ENCODE results near the gene TOX3. TPM values are rescaled to one million over a fixed set of nuclear protein-coding genes. Genes with fewer than 3 reads are reported as not detected.

Gene TOX3
- total and polyA plus RNA-seq, 2 of the 8 experiments (the other 6 are each of a cell fraction or from before 2014, with no cell fraction given) = 16.7 to 31.2 TPM

- H3K18ac ChIP-seq (ENCODE audit: extremely low read depth, low read length) = no peak overlapping the region
- no peak overlapping the region for H4K91ac ChIP-seq (replicated peaks; ENCODE audit: insufficient read length, low read length)
- H2BK20ac ChIP-seq (ENCODE audit: low read length) = no peak overlapping the region
- POLR2A ChIA-PET (ENCODE audit: partially characterized antibody) = no interaction called here
- H3K27ac ChIP-seq (ENCODE audit: low read depth, low read length) = no peak overlapping the region
- no peak overlapping the region for H2BK5ac ChIP-seq (ENCODE audit: low read depth, low read length)
- CTCF ChIA-PET (ENCODE audit: partially characterized antibody) = interaction anchor here (0.7 kb wide), 1 partner anchor 495 kb away, joined by 3 read pairs; no protein-coding TSS in a partner anchor
- no peak overlapping the region for H4K5ac ChIP-seq (ENCODE audit: insufficient read length, low read depth, low read length)
- no peaks in the 10 kb centered on the region for H3K4me1 ChIP-seq (replicated peaks in 1 of 4; ENCODE audit: control insufficient read depth in 3 of 4, insufficient read depth in 4 of 4, low read length in 3 of 4)
- no peak overlapping the region for H3K14ac ChIP-seq (ENCODE audit: insufficient read length)
- H2BK12ac ChIP-seq (ENCODE audit: low read depth, low read length) = no peak overlapping the region
- H3K23ac ChIP-seq (ENCODE audit: insufficient read length) = no peak overlapping the region
- FAIRE-seq (no peak), DNase-seq (ENCODE audit: low read depth in 1 of 2, low spot score in 2 of 2) (no peak)
- H3K4me2 ChIP-seq (ENCODE audit: insufficient read depth in 1 of 2, low read depth in 2 of 2, low read length in 2 of 2) = no peak overlapping the region
- no peaks in the 10 kb centered on the region for H3K23me2 ChIP-seq (ENCODE audit: low read depth, low read length)
- H3K9ac ChIP-seq (replicated peaks in 1 of 4; ENCODE audit: extremely low read depth in 1 of 4, low read depth in 3 of 4, low read length in 3 of 4) = no peak overlapping the region
- H2AK5ac ChIP-seq (ENCODE audit: low read depth, low read length) = no peak overlapping the region
- H3K56ac ChIP-seq (replicated peaks; ENCODE audit: insufficient read length, low read depth, low read length) = no peak overlapping the region
- WGBS, 2 experiments (ENCODE audit: extremely low coverage in 1 of 2, insufficient coverage in 1 of 2, insufficient read length in 1 of 2, insufficient replicate concordance in 2 of 2, low coverage in 1 of 2, low lambda C conversion rate in 2 of 2, missing lambda C conversion rate in 1 of 2) = 87% methylated on average over 3 of the region's 3 CpGs; no CpG with 5 or more reads in 1 of the 2 experiments
- H3K79me1 ChIP-seq (ENCODE audit: low read depth, low read length) = no peaks in the 10 kb centered on the region
- H3K9me3 ChIP-seq (ENCODE audit: insufficient read depth in 2 of 2, low read depth in 1 of 2, low read length in 1 of 2) = peaks cover 3 to 9% of the 10 kb centered on the region in 2 experiments; a peak in 1 of 4 replicates
- H2AFZ ChIP-seq (ENCODE audit: low read length) = no peak overlapping the region
- H4K20me1 ChIP-seq (replicated peaks in 1 of 2; ENCODE audit: control insufficient read depth in 1 of 2, insufficient read depth in 2 of 2, low read length in 2 of 2) = no peaks in the 10 kb centered on the region
- H3K36me3 ChIP-seq (ENCODE audit: control insufficient read depth in 2 of 4, insufficient read depth in 4 of 4, low read length in 3 of 4) = no peaks in the 10 kb centered on the region
- H3K4ac ChIP-seq (replicated peaks; ENCODE audit: insufficient read length, low read depth, low read length) = no peak overlapping the region
- H2BK15ac ChIP-seq (ENCODE audit: low read length) = no peak overlapping the region
- H4K8ac ChIP-seq (ENCODE audit: extremely low read depth, insufficient read depth, low read length) = no peak overlapping the region
- no peak overlapping the region for H2BK120ac ChIP-seq (replicated peaks; ENCODE audit: low read depth, low read length)
- H3K79me2 ChIP-seq (ENCODE audit: control insufficient read depth in 1 of 2, insufficient read depth in 2 of 2, low read length in 2 of 2) = no peaks in the 10 kb centered on the region
- TF ChIP-seq TAF1 (IDR thresholded peaks at IDR 0.05; ENCODE audit: low read depth, low read length) = no peak
- no peak for TF ChIP-seq BACH1 (IDR thresholded peaks at IDR 0.05; ENCODE audit: low read length)
- TF ChIP-seq BCL11A (IDR thresholded peaks at IDR 0.05; ENCODE audit: low read depth in 2 of 2, low read length in 2 of 2) = no peak
- TF ChIP-seq CHD2 (IDR thresholded peaks at IDR 0.05; ENCODE audit: low read length) = no peak
- no peak for TF ChIP-seq JUND (IDR thresholded peaks at IDR 0.05; ENCODE audit: low read length)
- TF ChIP-seq POLR2A (IDR thresholded peaks at IDR 0.05; ENCODE audit: control extremely low read depth in 1 of 2, low read depth in 2 of 2, low read length in 2 of 2) = no peak
- TF ChIP-seq MAX (IDR thresholded peaks at IDR 0.05) = no peak
- no peak for TF ChIP-seq ATF2 (IDR thresholded peaks at IDR 0.05; ENCODE audit: low read length)
- TF ChIP-seq CTBP2 (IDR thresholded peaks at IDR 0.05; ENCODE audit: borderline replicate concordance, insufficient read depth, insufficient read length, low read length) = no peak
- TF ChIP-seq CHD1 (IDR thresholded peaks at IDR 0.05; ENCODE audit: low read depth, low read length) = no peak
- TF ChIP-seq ATF3 (IDR thresholded peaks at IDR 0.05; ENCODE audit: insufficient read depth, low read depth, low read length) = no peak
- peaks cover 0 to 1% (median 0%) of the 10 kb centered on the region in 4 experiments; a peak in 2 of 7 replicates for H3K27me3 ChIP-seq (replicated peaks in 1 of 4; ENCODE audit: control insufficient read depth in 3 of 4, extremely low read depth in 1 of 4, insufficient read depth in 3 of 4, low read length in 3 of 4)
- H3K4me3 ChIP-seq (ENCODE audit: extremely low read depth in 1 of 4, insufficient read depth in 2 of 4, low read depth in 3 of 4, low read length in 4 of 4) = no peak overlapping the region
These were observed 128.7 kb downstream of the TOX3 start for GRCh38 chr16:52418201-52418600.

Data from H1 (cell line).